ENCODE results near the gene VPS35L.

DNA sequence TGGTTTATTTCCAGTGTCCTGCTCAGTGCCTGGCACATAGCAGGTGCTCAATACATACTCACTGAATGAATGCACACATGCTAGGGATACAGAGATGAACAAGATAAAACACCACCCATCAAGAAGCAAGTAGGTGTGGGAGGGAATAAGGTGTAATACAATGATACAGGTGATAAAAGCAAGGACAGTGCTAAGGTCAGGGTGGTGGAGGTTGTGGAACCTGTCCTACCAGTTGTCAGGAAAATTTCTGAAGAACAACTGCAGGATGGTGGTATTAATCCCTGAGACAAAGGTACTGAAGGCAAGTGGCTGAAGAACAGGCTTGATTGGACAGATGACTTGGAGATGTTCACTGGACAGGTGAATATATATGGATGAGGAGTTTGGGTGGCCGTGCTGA, 160.7 kb downstream of the VPS35L start:
- TF ChIP-seq GATA2 (IDR thresholded peaks at IDR 0.05; ENCODE audit: low read depth, low read length) (no peak), GATA3 (IDR thresholded peaks at IDR 0.05; ENCODE audit: low read depth, low read length) (no peak)

Measured in SH-SY5Y (cell line).